Upper lobe of left lung (tissue), 4 donors: ENCODE data around the gene PSPH.

Source experiments
- CTCF ChIP-seq, 6 experiments: fragments of 450-650 bp in 4 of 6; fragments of 200-600 bp in 2 of 6; sonication (generic) in 2 of 6; IDR thresholded peaks; one replicate each; pipeline ENCODE4 v1.5.1; 2016 to 2019; ENCODE audit warnings: antibody characterized with exemption in 6 of 6
- EP300 ChIP-seq, 4 donors: sonication (generic); formaldehyde crosslinking; IDR thresholded peaks; one replicate each; pipeline ENCODE4 v1.5.1; 2017; ENCODE audit warnings: antibody characterized with exemption in 4 of 4, control low read depth in 2 of 4
- POLR2A ChIP-seq, 4 donors: fragments of 450-650 bp; IDR thresholded peaks; one replicate each; pipeline ENCODE4 v1.5.1; 2016 to 2017; ENCODE audit warnings: antibody characterized with exemption in 4 of 4, mild to moderate bottlenecking in 2 of 4

DNA sequence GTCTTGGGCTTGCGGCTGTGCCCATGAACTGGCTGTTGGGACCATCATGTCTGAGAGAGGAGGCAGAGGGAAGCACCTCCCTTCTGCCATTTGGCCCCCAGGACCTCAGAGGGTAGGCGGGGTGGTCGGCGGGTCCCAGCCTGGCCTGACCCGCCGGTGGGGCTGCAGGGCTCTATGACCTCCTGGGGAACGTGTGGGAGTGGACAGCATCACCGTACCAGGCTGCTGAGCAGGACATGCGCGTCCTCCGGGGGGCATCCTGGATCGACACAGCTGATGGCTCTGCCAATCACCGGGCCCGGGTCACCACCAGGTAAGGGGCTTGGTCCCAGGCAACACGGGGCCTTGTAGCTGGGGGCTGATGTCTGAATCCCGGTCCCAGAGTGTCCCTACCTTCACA lies 27.0 kb upstream of the PSPH start:
- TF ChIP-seq EP300 (IDR thresholded peaks at IDR 0.05) (no peak), CTCF (IDR thresholded peaks at IDR 0.05) (no peak), POLR2A (IDR thresholded peaks at IDR 0.05) (no peak)
